CD4-positive, alpha-beta T cell treated with Interleukin-10 for 1 hour (primary cell): Measurements from ENCODE around the gene ERO1A.

Source experiments
- DNase-seq: peaks from one replicate; pipeline ENCODE4 v3.0.0-alpha.2; 2020

ERO1A gene

GRCh38 chr14:52598568-52598967, 96.8 kb downstream of the ERO1A start:
- DNase-seq: no peak

- DNase-seq: no peak
These were observed 98.5 kb downstream of the ERO1A start for GRCh38 chr14:52596861-52597260.

- DNase-seq: no peak
These were observed 99.0 kb downstream of the ERO1A start for GRCh38 chr14:52596320-52596719.

- no peak for DNase-seq
These were observed 105.0 kb downstream of the ERO1A start for GRCh38 chr14:52590318-52590717.
